ENCODE results near the gene SYT8.

DNA sequence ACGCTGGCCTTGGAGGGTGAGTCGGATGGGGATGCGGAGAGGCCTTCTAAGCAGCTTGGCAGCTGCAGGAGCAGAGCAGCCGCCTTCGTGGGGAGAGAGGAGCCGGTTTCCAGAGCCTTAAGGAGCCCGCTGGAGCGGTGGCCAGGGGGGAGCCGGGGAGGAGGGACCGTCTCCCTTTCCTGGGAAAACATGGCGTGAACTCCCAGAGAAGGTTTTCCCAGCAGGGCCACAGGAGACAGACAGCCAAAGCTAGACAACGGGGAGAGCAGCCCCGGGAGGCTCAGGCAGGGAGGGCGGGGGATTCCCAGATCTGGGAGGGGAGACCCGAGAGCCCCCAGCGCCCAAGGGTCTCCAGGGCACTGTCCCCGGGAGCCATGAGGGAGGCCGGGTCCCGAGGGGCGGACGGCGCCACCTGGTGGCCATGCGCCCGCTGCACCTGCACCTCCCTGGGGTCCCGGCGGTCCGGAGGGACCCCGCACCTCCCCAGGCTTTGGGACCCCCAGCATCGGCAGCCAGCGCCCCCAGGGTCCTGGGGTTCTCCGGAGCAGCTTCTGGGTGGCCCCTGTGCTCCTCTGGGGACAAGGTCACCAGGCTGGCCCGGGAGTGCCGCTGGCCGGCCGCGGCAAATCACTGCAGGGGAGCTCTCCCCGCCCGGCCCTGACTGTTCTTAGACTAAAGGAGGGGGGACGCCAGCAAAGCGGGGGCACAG lies 2.4 kb upstream of the SYT8 start:
- TF ChIP-seq POLR2AphosphoS5 (IDR thresholded peaks at IDR 0.05; ENCODE audit: low read depth): no peak
- TF ChIP-seq CTCF (IDR thresholded peaks at IDR 0.05; ENCODE audit: insufficient read depth, low read length): peak; percentile 46
- no peak for TF ChIP-seq GABPA (IDR thresholded peaks at IDR 0.05; ENCODE audit: low read depth)

All from HL-60 (cell line).